Neural cell (in vitro differentiated cells): ENCODE data around the gene PSENEN. TPM values are rescaled to one million over a fixed set of nuclear protein-coding genes. Genes with fewer than 3 reads are reported as not detected.

Experiments used
- H2AFZ ChIP-seq: fragments of 200-600, 300-800 bp; sonication (generic), shearing (Covaris generic); 2 replicates; pipeline ENCODE4 v1.6.0; 2014; ENCODE audit warnings: low read depth, mild to moderate bottlenecking, antibody characterized with exemption, low read length, moderate library complexity
- H3F3A ChIP-seq: fragments of 200-600 bp; shearing (Covaris generic); 2 replicates; pipeline ENCODE4 v1.6.1; 2016; ENCODE audit warnings: mild to moderate bottlenecking, moderate library complexity, mixed read lengths, antibody characterized with exemption, low read length; ENCODE audit not compliant: insufficient read depth, poor library complexity, severe bottlenecking
- H3K27ac ChIP-seq: fragments of 200-600, 300-800 bp; sonication (generic), shearing (Covaris generic); 2 replicates; pipeline ENCODE4 v1.5.1; 2014; ENCODE audit warnings: mild to moderate bottlenecking, low read length, moderate library complexity
- H3K27me3 ChIP-seq: fragments of 300-800, 200-600 bp; sonication (generic), shearing (Covaris generic); 2 replicates; pipeline ENCODE4 v1.6.0; 2014; ENCODE audit warnings: mild to moderate bottlenecking, low read depth, low read length, moderate library complexity; ENCODE audit not compliant: insufficient read depth
- H3K36me3 ChIP-seq: fragments of 300-800, 200-600 bp; sonication (generic), shearing (Covaris generic); 2 replicates; pipeline ENCODE4 v1.5.1; 2014; ENCODE audit warnings: mild to moderate bottlenecking, antibody characterized with exemption, low read length, moderate library complexity; ENCODE audit not compliant: insufficient read depth
- H3K4me2 ChIP-seq: fragments of 300-800, 200-600 bp; sonication (generic), shearing (Covaris generic); 2 replicates; pipeline ENCODE4 v1.6.0; 2014; ENCODE audit warnings: mild to moderate bottlenecking, low read length
- H3K4me3 ChIP-seq: fragments of 300-800, 200-600 bp; sonication (generic), shearing (Covaris generic); 2 replicates; pipeline ENCODE4 v1.5.1; 2014; ENCODE audit warnings: mild to moderate bottlenecking, low read length, moderate library complexity
- H3K79me2 ChIP-seq: fragments of 200-600 bp; shearing (Covaris generic); replicated peaks from 2 replicates; pipeline ENCODE4 v1.6.0; 2014; ENCODE audit warnings: mild to moderate bottlenecking, low read length, moderate library complexity; ENCODE audit not compliant: insufficient read depth
- H3K9ac ChIP-seq: fragments of 300-800, 200-600 bp; sonication (generic), shearing (Covaris generic); 2 replicates; pipeline ENCODE4 v1.6.1; 2016; ENCODE audit warnings: mild to moderate bottlenecking, low read length, mixed read lengths
- H3K9me2 ChIP-seq: fragments of 200-600 bp; shearing (Covaris generic); 2 replicates; pipeline ENCODE4 v1.6.1; 2016; ENCODE audit warnings: mild to moderate bottlenecking, low read length, mixed read lengths; ENCODE audit not compliant: insufficient read depth
- H3K9me3 ChIP-seq: fragments of 200-600, 300-800 bp; sonication (generic), shearing (Covaris generic); 2 replicates; pipeline ENCODE4 v1.6.1; 2016; ENCODE audit warnings: mild to moderate bottlenecking, mixed run types, low read length, moderate library complexity, mixed read lengths
- H4K20me1 ChIP-seq: fragments of 200-600 bp; shearing (Covaris generic); 2 replicates; pipeline ENCODE4 v1.6.1; 2016; ENCODE audit warnings: mild to moderate bottlenecking, mixed run types; ENCODE audit not compliant: insufficient read depth
- EP300 ChIP-seq: fragments of 450-650 bp; conservative IDR thresholded peaks from 2 replicates; pipeline ENCODE4 v1.6.1; 2014; ENCODE audit warnings: antibody characterized with exemption, mild to moderate bottlenecking, moderate library complexity; ENCODE audit not compliant: poor library complexity, severe bottlenecking
- EZH2 ChIP-seq: fragments of 200-600, 300-800 bp; shearing (Covaris generic), sonication (generic); IDR thresholded peaks from 2 replicates; pipeline ENCODE4 v1.6.1; 2014; ENCODE audit warnings: antibody characterized with exemption, low read length, borderline replicate concordance, mild to moderate bottlenecking; ENCODE audit not compliant: insufficient read depth, poor library complexity, severe bottlenecking
- MXI1 ChIP-seq: fragments of 450-650 bp; conservative IDR thresholded peaks from 2 replicates; pipeline ENCODE4 v1.6.1; 2014; ENCODE audit warnings: antibody characterized with exemption, mild to moderate bottlenecking; ENCODE audit not compliant: poor library complexity, severe bottlenecking
- POLR2AphosphoS5 ChIP-seq: IDR thresholded peaks from 2 replicates; pipeline ENCODE4 v1.6.1; 2012
- RAD21 ChIP-seq: fragments of 450-650 bp; conservative IDR thresholded peaks from 2 replicates; pipeline ENCODE4 v1.6.1; 2014; ENCODE audit warnings: antibody characterized with exemption, mild to moderate bottlenecking, moderate library complexity
- SMC3 ChIP-seq: fragments of 450-650 bp; conservative IDR thresholded peaks from 2 replicates; pipeline ENCODE4 v1.6.1; 2014; ENCODE audit warnings: antibody characterized with exemption, mild to moderate bottlenecking, moderate library complexity; ENCODE audit not compliant: poor library complexity
- TAF1 ChIP-seq: IDR thresholded peaks from 2 replicates; pipeline ENCODE4 v1.6.1; 2012; ENCODE audit warnings: low read depth
- polyA plus RNA-seq: library from polyadenylated mRNA; depleted of rRNA; stranded (reverse); fragments of >200 nt; gene quantifications from 2 replicates; pipeline ENCODE4 v1.2.3, GENCODE V29; 2014
- TF ChIP-seq, protein P1 (sequence below): IDR thresholded peaks from 2 replicates; pipeline ENCODE4 v1.6.1; 2012; ENCODE audit warnings: borderline replicate concordance
- TF ChIP-seq, protein P2 (sequence below): fragments of 450-650 bp; IDR thresholded peaks from 2 replicates; pipeline ENCODE4 v1.5.1; 2014; ENCODE audit warnings: antibody characterized with exemption, mild to moderate bottlenecking, moderate library complexity; ENCODE audit not compliant: poor library complexity, severe bottlenecking

PSENEN gene
- polyA plus RNA-seq, 1 donor from 2014 or later: 46.2 TPM

DNA sequence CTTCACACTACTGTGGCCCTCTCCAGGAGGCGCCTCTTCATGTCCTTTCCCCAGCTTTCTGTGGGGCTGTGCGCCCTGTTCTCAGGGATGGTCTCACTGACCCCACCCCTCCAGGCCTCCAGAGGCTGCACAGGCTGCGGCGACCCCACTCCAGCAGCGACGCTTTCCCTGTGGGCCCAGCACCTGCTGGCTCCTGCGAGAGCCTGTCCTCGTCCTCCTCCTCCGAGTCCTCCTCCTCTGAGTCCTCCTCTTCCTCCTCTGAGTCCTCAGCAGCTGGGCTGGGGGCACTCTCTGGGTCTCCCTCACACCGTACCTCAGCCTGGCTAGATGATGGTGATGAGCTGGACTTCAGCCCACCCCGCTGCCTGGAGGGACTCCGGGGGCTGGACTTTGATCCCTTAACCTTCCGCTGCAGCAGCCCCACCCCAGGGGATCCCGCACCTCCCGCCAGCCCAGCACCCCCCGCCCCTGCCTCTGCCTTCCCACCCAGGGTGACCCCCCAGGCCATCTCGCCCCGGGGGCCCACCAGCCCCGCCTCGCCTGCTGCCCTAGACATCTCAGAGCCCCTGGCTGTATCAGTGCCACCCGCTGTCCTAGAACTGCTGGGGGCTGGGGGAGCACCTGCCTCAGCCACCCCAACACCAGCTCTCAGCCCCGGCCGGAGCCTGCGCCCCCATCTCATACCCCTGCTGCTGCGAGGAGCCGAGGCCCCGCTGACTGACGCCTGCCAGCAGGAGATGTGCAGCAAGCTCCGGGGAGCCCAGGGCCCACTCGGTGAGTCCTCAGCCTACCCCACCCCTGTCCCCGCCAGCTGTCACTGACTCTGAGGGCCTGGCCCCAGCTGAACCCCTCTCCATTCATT, 41.1 kb downstream of the PSENEN start:
- H3F3A ChIP-seq: no peaks in the 10 kb centered on the region
- no peak overlapping the region for H3K9ac ChIP-seq
- no peak overlapping the region for H3K27ac ChIP-seq
- H3K36me3 ChIP-seq: no peaks in the 10 kb centered on the region
- no peak overlapping the region for H2AFZ ChIP-seq
- TF ChIP-seq TAF1: no peak
- no peak for TF ChIP-seq SMC3
- TF ChIP-seq, protein P1, sequence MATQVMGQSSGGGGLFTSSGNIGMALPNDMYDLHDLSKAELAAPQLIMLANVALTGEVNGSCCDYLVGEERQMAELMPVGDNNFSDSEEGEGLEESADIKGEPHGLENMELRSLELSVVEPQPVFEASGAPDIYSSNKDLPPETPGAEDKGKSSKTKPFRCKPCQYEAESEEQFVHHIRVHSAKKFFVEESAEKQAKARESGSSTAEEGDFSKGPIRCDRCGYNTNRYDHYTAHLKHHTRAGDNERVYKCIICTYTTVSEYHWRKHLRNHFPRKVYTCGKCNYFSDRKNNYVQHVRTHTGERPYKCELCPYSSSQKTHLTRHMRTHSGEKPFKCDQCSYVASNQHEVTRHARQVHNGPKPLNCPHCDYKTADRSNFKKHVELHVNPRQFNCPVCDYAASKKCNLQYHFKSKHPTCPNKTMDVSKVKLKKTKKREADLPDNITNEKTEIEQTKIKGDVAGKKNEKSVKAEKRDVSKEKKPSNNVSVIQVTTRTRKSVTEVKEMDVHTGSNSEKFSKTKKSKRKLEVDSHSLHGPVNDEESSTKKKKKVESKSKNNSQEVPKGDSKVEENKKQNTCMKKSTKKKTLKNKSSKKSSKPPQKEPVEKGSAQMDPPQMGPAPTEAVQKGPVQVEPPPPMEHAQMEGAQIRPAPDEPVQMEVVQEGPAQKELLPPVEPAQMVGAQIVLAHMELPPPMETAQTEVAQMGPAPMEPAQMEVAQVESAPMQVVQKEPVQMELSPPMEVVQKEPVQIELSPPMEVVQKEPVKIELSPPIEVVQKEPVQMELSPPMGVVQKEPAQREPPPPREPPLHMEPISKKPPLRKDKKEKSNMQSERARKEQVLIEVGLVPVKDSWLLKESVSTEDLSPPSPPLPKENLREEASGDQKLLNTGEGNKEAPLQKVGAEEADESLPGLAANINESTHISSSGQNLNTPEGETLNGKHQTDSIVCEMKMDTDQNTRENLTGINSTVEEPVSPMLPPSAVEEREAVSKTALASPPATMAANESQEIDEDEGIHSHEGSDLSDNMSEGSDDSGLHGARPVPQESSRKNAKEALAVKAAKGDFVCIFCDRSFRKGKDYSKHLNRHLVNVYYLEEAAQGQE: no peak
- TF ChIP-seq, protein P2, sequence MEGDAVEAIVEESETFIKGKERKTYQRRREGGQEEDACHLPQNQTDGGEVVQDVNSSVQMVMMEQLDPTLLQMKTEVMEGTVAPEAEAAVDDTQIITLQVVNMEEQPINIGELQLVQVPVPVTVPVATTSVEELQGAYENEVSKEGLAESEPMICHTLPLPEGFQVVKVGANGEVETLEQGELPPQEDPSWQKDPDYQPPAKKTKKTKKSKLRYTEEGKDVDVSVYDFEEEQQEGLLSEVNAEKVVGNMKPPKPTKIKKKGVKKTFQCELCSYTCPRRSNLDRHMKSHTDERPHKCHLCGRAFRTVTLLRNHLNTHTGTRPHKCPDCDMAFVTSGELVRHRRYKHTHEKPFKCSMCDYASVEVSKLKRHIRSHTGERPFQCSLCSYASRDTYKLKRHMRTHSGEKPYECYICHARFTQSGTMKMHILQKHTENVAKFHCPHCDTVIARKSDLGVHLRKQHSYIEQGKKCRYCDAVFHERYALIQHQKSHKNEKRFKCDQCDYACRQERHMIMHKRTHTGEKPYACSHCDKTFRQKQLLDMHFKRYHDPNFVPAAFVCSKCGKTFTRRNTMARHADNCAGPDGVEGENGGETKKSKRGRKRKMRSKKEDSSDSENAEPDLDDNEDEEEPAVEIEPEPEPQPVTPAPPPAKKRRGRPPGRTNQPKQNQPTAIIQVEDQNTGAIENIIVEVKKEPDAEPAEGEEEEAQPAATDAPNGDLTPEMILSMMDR: no peak
- TF ChIP-seq MXI1: no peak
- TF ChIP-seq EP300: no peak
- TF ChIP-seq RAD21: no peak
- TF ChIP-seq POLR2AphosphoS5: no peak
- no peak for TF ChIP-seq EZH2
- H3K79me2 ChIP-seq: no peaks in the 10 kb centered on the region
- H4K20me1 ChIP-seq: no peaks in the 10 kb centered on the region
- no peak overlapping the region for H3K4me3 ChIP-seq
- no peaks in the 10 kb centered on the region for H3K9me2 ChIP-seq
- H3K9me3 ChIP-seq: no peaks in the 10 kb centered on the region
- H3K27me3 ChIP-seq: no peaks in the 10 kb centered on the region
- H3K4me2 ChIP-seq: no peak overlapping the region

- no peaks in the 10 kb centered on the region for H3K9me2 ChIP-seq
- no peaks in the 10 kb centered on the region for H3K79me2 ChIP-seq
- H3K27ac ChIP-seq: no peak overlapping the region
- TF ChIP-seq, protein P1: no peak
- no peak for TF ChIP-seq EP300
- no peak for TF ChIP-seq MXI1
- TF ChIP-seq EZH2: no peak
- no peaks in the 10 kb centered on the region for H3K36me3 ChIP-seq
- no peak overlapping the region for H3K9ac ChIP-seq
- no peak overlapping the region for H3K4me3 ChIP-seq
- no peaks in the 10 kb centered on the region for H4K20me1 ChIP-seq
- H3K9me3 ChIP-seq: no peaks in the 10 kb centered on the region
- H3K4me2 ChIP-seq: no peak overlapping the region
- H2AFZ ChIP-seq: no peak overlapping the region
- H3K27me3 ChIP-seq: no peaks in the 10 kb centered on the region
- H3F3A ChIP-seq: no peaks in the 10 kb centered on the region
These were observed 41.9 kb downstream of the PSENEN start for GRCh38 chr19:35787227-35787799.
